SK-N-SH (cell line): Measurements from ENCODE around the gene ZNF277. TPM values are rescaled to one million over a fixed set of nuclear protein-coding genes. Genes with fewer than 3 reads are reported as not detected.

Source experiments
- CTCF ChIA-PET: fragments of 300-600, 350-600 bp; formaldehyde crosslinking; extraction: SDS; loops from one replicate; lab custom pipeline; 2021; lab: Yijun Ruan, JAX
- POLR2A ChIA-PET: fragments of 350-600 bp; sonication (Branson Sonifier 250); formaldehyde crosslinking; extraction: SDS; loops from one replicate; lab custom pipeline; 2020; ENCODE audit warnings: antibody characterized with exemption, inconsistent platforms; lab: Yijun Ruan, JAX
- DNase-seq: peaks from one replicate; pipeline ENCODE4 v3.0.0; 2012
- H2AFZ ChIP-seq: fragments of 200-600 bp; sonication (generic); 2 replicates; pipeline ENCODE4 v1.8.1; 2016; ENCODE audit warnings: antibody characterized with exemption, mild to moderate bottlenecking, low read depth
- H3F3A ChIP-seq: fragments of 200-600 bp; sonication (generic); replicated peaks from 2 replicates; pipeline ENCODE3; 2016; ENCODE audit warnings: antibody characterized with exemption, mild to moderate bottlenecking; ENCODE audit not compliant: insufficient read depth
- H3K27ac ChIP-seq, 2 experiments: fragments of 200-500 bp in 1 of 2; fragments of 200-600 bp in 1 of 2; sonication (Bioruptor generic) in 1 of 2; sonication (generic), shearing (Covaris generic) in 1 of 2; 2 replicates each; pipeline versions ENCODE4 v1.5.1 to v1.6.1; 2014 to 2016; ENCODE audit warnings: low read depth in 2 of 2, inconsistent platforms in 1 of 2, low read length in 1 of 2, mild to moderate bottlenecking in 1 of 2, mixed read lengths in 1 of 2
- H3K27me3 ChIP-seq: fragments of 200-600 bp; sonication (generic), shearing (Covaris generic); 2 replicates; pipeline ENCODE4 v1.6.1; 2016; ENCODE audit warnings: mixed run types; ENCODE audit not compliant: insufficient read depth
- H3K36me3 ChIP-seq, 2 experiments: fragments of 200-500 bp in 1 of 2; fragments of 200-600 bp in 1 of 2; sonication (Bioruptor generic) in 1 of 2; sonication (generic) in 1 of 2; replicated peaks in 1 of 2; 2 replicates each; pipeline versions ENCODE3 to v1.5.1; 2014 to 2016; ENCODE audit warnings: low read length in 1 of 2, mild to moderate bottlenecking in 1 of 2; ENCODE audit not compliant: insufficient read depth in 2 of 2, control insufficient read depth in 1 of 2
- H3K4me1 ChIP-seq, 2 experiments: fragments of 200-500 bp in 1 of 2; fragments of 200-600 bp in 1 of 2; sonication (Bioruptor generic) in 1 of 2; sonication (generic), shearing (Covaris generic) in 1 of 2; 2 replicates each; pipeline versions ENCODE4 v1.5.1 to v1.6.1; 2014 to 2016; ENCODE audit warnings: low read depth in 1 of 2, low read length in 1 of 2, mixed run types in 1 of 2; ENCODE audit not compliant: insufficient read depth in 2 of 2, control insufficient read depth in 1 of 2
- H3K4me2 ChIP-seq: fragments of 200-600 bp; sonication (generic), shearing (Covaris generic); 2 replicates; pipeline ENCODE4 v1.6.1; 2017; ENCODE audit warnings: mixed run types
- H3K4me3 ChIP-seq, 2 experiments: fragments of 200-500 bp in 1 of 2; fragments of 200-600 bp in 1 of 2; sonication (Bioruptor generic) in 1 of 2; sonication (generic), shearing (Covaris generic) in 1 of 2; 2 replicates each; pipeline versions ENCODE4 v1.5.1 to v1.8.1; 2014 to 2016; ENCODE audit warnings: low read depth in 2 of 2, inconsistent platforms in 1 of 2, low read length in 1 of 2, mild to moderate bottlenecking in 1 of 2, mixed read lengths in 1 of 2, moderate library complexity in 1 of 2
- H3K79me2 ChIP-seq: fragments of 200-600 bp; sonication (generic); 2 replicates; pipeline ENCODE4 v1.8.1; 2017; ENCODE audit warnings: mild to moderate bottlenecking; ENCODE audit not compliant: insufficient read depth
- H3K9ac ChIP-seq: fragments of 200-600 bp; sonication (generic); 2 replicates; pipeline ENCODE4 v1.6.1; 2017; ENCODE audit warnings: mixed run types
- H3K9me2 ChIP-seq: fragments of 200-600 bp; sonication (generic); 2 replicates; pipeline ENCODE4 v1.6.1; 2017; ENCODE audit warnings: mixed run types
- H3K9me3 ChIP-seq: fragments of 200-600 bp; sonication (generic); 2 replicates; pipeline ENCODE4 v1.6.1; 2017; ENCODE audit warnings: mixed run types, mild to moderate bottlenecking, moderate library complexity
- H4K20me1 ChIP-seq: fragments of 200-600 bp; sonication (generic); 2 replicates; pipeline ENCODE4 v1.6.1; 2017; ENCODE audit warnings: mild to moderate bottlenecking, mixed run types; ENCODE audit not compliant: insufficient read depth
- EZH2phosphoT487 ChIP-seq: fragments of 200-600 bp; sonication (generic); IDR thresholded peaks from 2 replicates; pipeline ENCODE4 v1.6.1; 2017; ENCODE audit warnings: low read depth, mixed run types, mild to moderate bottlenecking, antibody characterized with exemption, moderate library complexity, borderline replicate concordance
- FOXJ3 ChIP-seq: sonication (generic); formaldehyde crosslinking; IDR thresholded peaks from 2 replicates; pipeline ENCODE4 v1.5.1; 2020; ENCODE audit warnings: mild to moderate bottlenecking, missing genetic modification reagents
- GATA2 ChIP-seq: sonication (generic); formaldehyde crosslinking; IDR thresholded peaks from 2 replicates; pipeline ENCODE4 v1.5.0; 2020; ENCODE audit warnings: mild to moderate bottlenecking, missing genetic modification reagents
- NFIC ChIP-seq: IDR thresholded peaks from 2 replicates; pipeline ENCODE4 v1.4.0; 2012; ENCODE audit warnings: borderline replicate concordance
- NRF1 ChIP-seq: IDR thresholded peaks from 2 replicates; pipeline ENCODE4 v1.6.1; 2012; ENCODE audit warnings: low read depth, mild to moderate bottlenecking, low read length
- RAD21 ChIP-seq: IDR thresholded peaks from 2 replicates; pipeline ENCODE4 v1.6.1; 2012; ENCODE audit warnings: mild to moderate bottlenecking, low read length
- WGBS: methylation state at CpG from one replicate; pipeline ENCODE4 v1.1.6; 2017; ENCODE audit warnings: low lambda C conversion rate; 5-methylcytosine and 5-hydroxymethylcytosine counted together
- polyA plus RNA-seq, 3 experiments: library from polyadenylated mRNA; depleted of rRNA; stranded (reverse); fragments of >200 nt; gene quantifications; 2 replicates each; pipeline ENCODE4 v1.2.3, GENCODE V29; 2012
- TF ChIP-seq, protein P1 (sequence below): fragments of 200-600 bp; sonication (generic); IDR thresholded peaks from 2 replicates; pipeline ENCODE4 v1.6.1; 2017; ENCODE audit warnings: antibody characterized with exemption, mild to moderate bottlenecking, moderate library complexity
- TF ChIP-seq, protein P2 (sequence below): IDR thresholded peaks from 2 replicates; pipeline ENCODE4; 2012

The ZNF277 gene
- polyA plus RNA-seq, 1 of the 3 experiments (the other 2 are of a cell fraction) = 11.5 TPM

DNA sequence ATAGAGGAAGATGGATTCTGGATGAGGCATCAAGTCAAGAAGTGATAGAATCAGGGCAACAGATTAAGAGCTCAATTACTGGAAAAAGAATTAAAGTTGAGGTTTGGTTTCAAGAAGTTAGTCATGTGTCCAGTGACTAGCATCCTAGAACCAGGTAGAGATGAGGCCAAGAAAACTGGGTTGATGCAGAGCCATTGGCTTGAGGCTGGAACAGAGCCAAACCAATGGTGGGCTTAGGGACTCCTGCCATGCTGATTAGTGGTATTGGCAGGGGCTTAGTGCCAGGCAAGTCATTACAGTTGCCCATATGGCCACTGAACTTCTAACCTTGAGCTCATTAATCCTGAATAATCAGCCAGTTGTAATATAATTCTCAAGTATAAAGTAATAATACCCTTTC, 18.5 kb downstream of the ZNF277 start:
- Histone ChIP-seq H3K36me3 (no peaks in the 10 kb centered on the region), H3K4me2 (no peak overlapping the region), H3K4me1 (peaks cover 4 to 12% of the 10 kb centered on the region in 2 experiments; a peak in 2 of 4 replicates), H3K79me2 (peaks cover 43% of the 10 kb centered on the region), H3K4me3 (no peak overlapping the region), H3K9ac (no peak overlapping the region), H3F3A (no peaks in the 10 kb centered on the region), H3K27me3 (no peaks in the 10 kb centered on the region), H2AFZ (no peak overlapping the region), H4K20me1 (0 out of 2 replicates have a peak, but pooled peaks cover 5% of the 10 kb centered on the region), H3K9me3 (no peaks in the 10 kb centered on the region), H3K9me2 (no peaks in the 10 kb centered on the region), H3K27ac (no peak overlapping the region)
- ChIA-PET POLR2A (no interaction called here), CTCF (interaction anchor here (0.6 to 1.3 kb wide), 5 partner anchors 9 to 489 kb away, joined by 3 to 6 read pairs (median 4); no protein-coding TSS in a partner anchor)
- DNase-seq = no peak
- TF ChIP-seq, protein P1, sequence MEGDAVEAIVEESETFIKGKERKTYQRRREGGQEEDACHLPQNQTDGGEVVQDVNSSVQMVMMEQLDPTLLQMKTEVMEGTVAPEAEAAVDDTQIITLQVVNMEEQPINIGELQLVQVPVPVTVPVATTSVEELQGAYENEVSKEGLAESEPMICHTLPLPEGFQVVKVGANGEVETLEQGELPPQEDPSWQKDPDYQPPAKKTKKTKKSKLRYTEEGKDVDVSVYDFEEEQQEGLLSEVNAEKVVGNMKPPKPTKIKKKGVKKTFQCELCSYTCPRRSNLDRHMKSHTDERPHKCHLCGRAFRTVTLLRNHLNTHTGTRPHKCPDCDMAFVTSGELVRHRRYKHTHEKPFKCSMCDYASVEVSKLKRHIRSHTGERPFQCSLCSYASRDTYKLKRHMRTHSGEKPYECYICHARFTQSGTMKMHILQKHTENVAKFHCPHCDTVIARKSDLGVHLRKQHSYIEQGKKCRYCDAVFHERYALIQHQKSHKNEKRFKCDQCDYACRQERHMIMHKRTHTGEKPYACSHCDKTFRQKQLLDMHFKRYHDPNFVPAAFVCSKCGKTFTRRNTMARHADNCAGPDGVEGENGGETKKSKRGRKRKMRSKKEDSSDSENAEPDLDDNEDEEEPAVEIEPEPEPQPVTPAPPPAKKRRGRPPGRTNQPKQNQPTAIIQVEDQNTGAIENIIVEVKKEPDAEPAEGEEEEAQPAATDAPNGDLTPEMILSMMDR = no peak
- TF ChIP-seq NFIC (no peak), EZH2phosphoT487 (no peak), FOXJ3 (CRISPR knock-in tag) (no peak), RAD21 (no peak), GATA2 (CRISPR knock-in tag) (no peak)

DNA sequence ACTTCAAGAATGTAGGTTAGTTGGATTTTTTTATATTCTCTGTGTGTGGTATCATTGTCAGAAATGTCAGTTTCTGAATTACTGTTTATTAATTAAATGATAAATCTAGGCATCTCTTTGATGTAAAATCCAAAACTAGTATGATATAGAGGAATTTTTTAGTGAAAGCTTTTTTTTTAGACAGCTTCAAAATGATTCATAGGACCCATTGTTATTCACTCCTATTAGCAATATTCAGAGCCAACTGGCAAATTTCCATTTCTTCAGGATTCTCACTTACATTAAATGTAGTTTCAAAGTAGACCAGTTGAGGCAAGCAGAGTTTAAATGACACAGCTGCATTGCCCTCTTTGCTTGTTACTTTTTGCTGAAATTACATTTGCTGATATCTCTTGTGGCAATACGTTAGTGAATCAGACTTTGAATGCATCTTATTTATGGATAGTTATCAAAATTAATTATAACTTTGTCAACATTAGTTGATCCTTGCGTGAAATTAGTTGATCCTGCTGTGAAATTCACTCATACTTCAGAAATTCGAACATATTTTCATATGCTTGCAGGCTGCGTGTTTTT, 20.3 kb downstream of the ZNF277 start:
- H3F3A ChIP-seq = no peaks in the 10 kb centered on the region
- H3K27me3 ChIP-seq = no peaks in the 10 kb centered on the region
- 0 out of 2 replicates have a peak, but pooled peaks cover 5% of the 10 kb centered on the region for H4K20me1 ChIP-seq
- TF ChIP-seq NRF1 (no peak), NFIC (peak; percentile 42; the same call in 1 of the 2 replicates)
- TF ChIP-seq, protein P2, sequence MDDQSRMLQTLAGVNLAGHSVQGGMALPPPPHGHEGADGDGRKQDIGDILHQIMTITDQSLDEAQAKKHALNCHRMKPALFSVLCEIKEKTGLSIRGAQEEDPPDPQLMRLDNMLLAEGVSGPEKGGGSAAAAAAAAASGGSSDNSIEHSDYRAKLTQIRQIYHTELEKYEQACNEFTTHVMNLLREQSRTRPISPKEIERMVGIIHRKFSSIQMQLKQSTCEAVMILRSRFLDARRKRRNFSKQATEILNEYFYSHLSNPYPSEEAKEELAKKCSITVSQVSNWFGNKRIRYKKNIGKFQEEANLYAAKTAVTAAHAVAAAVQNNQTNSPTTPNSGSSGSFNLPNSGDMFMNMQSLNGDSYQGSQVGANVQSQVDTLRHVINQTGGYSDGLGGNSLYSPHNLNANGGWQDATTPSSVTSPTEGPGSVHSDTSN = peak; percentile 31; the same call in 1 of the 2 replicates
- no peaks in the 10 kb centered on the region for H3K9me2 ChIP-seq
- H3K27ac ChIP-seq = no peak overlapping the region
- no peak for DNase-seq
- H3K79me2 ChIP-seq = peaks cover 35% of the 10 kb centered on the region
- H3K4me3 ChIP-seq = no peak overlapping the region
- ChIA-PET CTCF (interaction anchor here (1.3 kb wide), 1 partner anchor 464 kb away, joined by 5 read pairs; no protein-coding TSS in a partner anchor), POLR2A (no interaction called here)
- H2AFZ ChIP-seq = no peak overlapping the region
- peaks cover 4 to 12% of the 10 kb centered on the region in 2 experiments; a peak in 2 of 4 replicates for H3K4me1 ChIP-seq
- no peaks in the 10 kb centered on the region for H3K36me3 ChIP-seq
- no peak overlapping the region for H3K9ac ChIP-seq
- no peaks in the 10 kb centered on the region for H3K9me3 ChIP-seq
- no peak overlapping the region for H3K4me2 ChIP-seq
- WGBS = 97% methylated on average over 4 of the region's 4 CpGs
